Calu3 (cell line): ENCODE results near the gene TAF11L14. TPM values are rescaled to one million over a fixed set of nuclear protein-coding genes. Genes with fewer than 3 reads are reported as not detected.
"Not testable (repeated sequence)": the region's sequence is repeated elsewhere in the genome, so short reads cannot be mapped to it uniquely, and the experiment has no call there.

Experiments
- BruUV-seq: library from RNA; stranded (reverse); fragments of 400-500 nt; replicated peaks from 2 replicates; lab custom pipeline; 2021; lab: Mats Ljungman, UMichigan
- CTCF ChIA-PET: fragments of 300-600 bp; sonication (Branson Sonifier 250); formaldehyde crosslinking; loops from one replicate; lab custom pipeline; 2022; ENCODE audit warnings: antibody characterized with exemption; lab: Charles Lee
- DNase-seq: peaks from one replicate; pipeline ENCODE4 v3.0.0; 2022
- H3K27ac Mint-ChIP-seq: one replicate; pipeline ENCODE4 v1.8.0; 2022; ENCODE audit warnings: mixed read lengths; ENCODE audit not compliant: unreplicated experiment
- H3K27me3 Mint-ChIP-seq: one replicate; pipeline ENCODE4 v1.8.0; 2022; ENCODE audit warnings: mixed read lengths; ENCODE audit not compliant: unreplicated experiment
- H3K36me3 Mint-ChIP-seq: one replicate; pipeline ENCODE4 v1.8.0; 2022; ENCODE audit warnings: mild to moderate bottlenecking, moderate library complexity, mixed read lengths; ENCODE audit not compliant: insufficient read depth, unreplicated experiment
- H3K4me1 Mint-ChIP-seq: one replicate; pipeline ENCODE4 v1.8.0; 2022; ENCODE audit warnings: mild to moderate bottlenecking, low read depth, mixed read lengths; ENCODE audit not compliant: unreplicated experiment
- H3K4me3 Mint-ChIP-seq: one replicate; pipeline ENCODE4 v1.8.0; 2022; ENCODE audit warnings: mild to moderate bottlenecking, low read depth, moderate library complexity, mixed read lengths; ENCODE audit not compliant: unreplicated experiment
- H3K9me3 Mint-ChIP-seq: one replicate; pipeline ENCODE4 v1.8.0; 2022; ENCODE audit warnings: low read depth, mixed read lengths; ENCODE audit not compliant: unreplicated experiment
- intact Hi-C: fragments of 100-400 bp; cut with micrococcal nuclease; formaldehyde crosslinking; loops from one replicate; pipeline ENCODE4 v1.10.0; 2022; ENCODE audit not compliant: unreplicated experiment
- total RNA-seq: library from RNA; stranded (reverse); gene quantifications from 2 replicates; pipeline ENCODE4 v1.2.3, GENCODE V29; 2022
- TF ChIP-seq, protein P1 (sequence below): fragments of 200-600 bp; IDR thresholded peaks from one replicate; pipeline ENCODE4 v1.8.0; 2022; ENCODE audit warnings: antibody characterized with exemption; ENCODE audit not compliant: unreplicated experiment

TAF11L14 gene
- total RNA-seq, 1 experiment from 2014 or later = not detected

DNA sequence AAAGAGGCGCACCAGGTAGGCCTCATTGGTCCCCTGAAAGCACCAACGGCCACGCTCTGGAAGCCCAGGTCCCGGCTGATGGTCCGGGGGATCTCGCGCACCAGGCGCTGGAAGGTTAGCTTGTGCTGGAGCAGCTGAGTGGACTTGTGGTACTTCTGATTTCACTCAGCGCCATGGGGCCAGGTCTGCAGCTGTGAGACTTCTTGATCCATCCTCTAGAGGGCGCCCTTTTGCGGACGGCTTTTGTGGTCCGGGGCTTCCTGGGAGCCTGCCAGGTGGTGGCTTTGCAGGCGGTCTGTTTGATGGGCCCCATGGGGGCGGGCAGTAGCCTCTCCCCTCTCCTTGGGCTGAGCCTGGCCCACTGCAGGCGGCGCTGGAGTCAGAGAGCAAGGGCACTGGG is 13.6 kb upstream of the TAF11L14 start:
- Mint-ChIP-seq H3K9me3 (no peaks in the 10 kb centered on the region), H3K4me1 (no peaks in the 10 kb centered on the region), H3K4me3 (no peak overlapping the region), H3K36me3 (no peaks in the 10 kb centered on the region), H3K27ac (no peak overlapping the region), H3K27me3 (no peaks in the 10 kb centered on the region)
- TF ChIP-seq, protein P1, sequence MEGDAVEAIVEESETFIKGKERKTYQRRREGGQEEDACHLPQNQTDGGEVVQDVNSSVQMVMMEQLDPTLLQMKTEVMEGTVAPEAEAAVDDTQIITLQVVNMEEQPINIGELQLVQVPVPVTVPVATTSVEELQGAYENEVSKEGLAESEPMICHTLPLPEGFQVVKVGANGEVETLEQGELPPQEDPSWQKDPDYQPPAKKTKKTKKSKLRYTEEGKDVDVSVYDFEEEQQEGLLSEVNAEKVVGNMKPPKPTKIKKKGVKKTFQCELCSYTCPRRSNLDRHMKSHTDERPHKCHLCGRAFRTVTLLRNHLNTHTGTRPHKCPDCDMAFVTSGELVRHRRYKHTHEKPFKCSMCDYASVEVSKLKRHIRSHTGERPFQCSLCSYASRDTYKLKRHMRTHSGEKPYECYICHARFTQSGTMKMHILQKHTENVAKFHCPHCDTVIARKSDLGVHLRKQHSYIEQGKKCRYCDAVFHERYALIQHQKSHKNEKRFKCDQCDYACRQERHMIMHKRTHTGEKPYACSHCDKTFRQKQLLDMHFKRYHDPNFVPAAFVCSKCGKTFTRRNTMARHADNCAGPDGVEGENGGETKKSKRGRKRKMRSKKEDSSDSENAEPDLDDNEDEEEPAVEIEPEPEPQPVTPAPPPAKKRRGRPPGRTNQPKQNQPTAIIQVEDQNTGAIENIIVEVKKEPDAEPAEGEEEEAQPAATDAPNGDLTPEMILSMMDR = no peak
- CTCF ChIA-PET = no interaction called here
- DNase-seq = no peak
- BruUV-seq = no TSS peak
- intact Hi-C loops = no loop called here

DNA sequence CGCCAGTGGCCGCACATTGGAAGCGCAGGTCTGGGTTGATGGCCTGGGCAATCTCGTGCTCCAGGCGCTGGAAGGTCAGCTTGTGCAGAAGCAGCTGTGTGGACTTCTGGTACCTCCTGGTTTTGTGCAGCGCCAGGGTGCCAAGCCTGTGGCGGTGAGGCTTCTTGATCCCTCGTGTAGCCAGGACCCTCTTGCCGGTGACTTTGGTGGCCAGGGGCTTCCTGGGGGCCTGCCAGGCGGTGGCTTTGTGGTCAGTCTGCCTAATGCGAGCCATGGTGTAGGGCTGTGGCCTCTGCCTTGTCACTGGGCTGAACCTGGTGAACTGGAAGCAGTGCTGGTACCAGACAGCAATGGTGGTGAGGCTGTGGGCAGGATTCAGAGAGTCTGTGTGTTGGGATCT is 8.6 kb upstream of the TAF11L14 start:
- BruUV-seq = no TSS peak
- no peak for DNase-seq
- CTCF ChIA-PET = no interaction called here
- Mint-ChIP-seq H3K9me3 (no peaks in the 10 kb centered on the region), H3K36me3 (no peaks in the 10 kb centered on the region), H3K4me3 (no peak overlapping the region), H3K27ac (no peak overlapping the region), H3K27me3 (no peaks in the 10 kb centered on the region), H3K4me1 (no peaks in the 10 kb centered on the region)
- TF ChIP-seq, protein P1 = no peak
- intact Hi-C loops = no loop called here

DNA sequence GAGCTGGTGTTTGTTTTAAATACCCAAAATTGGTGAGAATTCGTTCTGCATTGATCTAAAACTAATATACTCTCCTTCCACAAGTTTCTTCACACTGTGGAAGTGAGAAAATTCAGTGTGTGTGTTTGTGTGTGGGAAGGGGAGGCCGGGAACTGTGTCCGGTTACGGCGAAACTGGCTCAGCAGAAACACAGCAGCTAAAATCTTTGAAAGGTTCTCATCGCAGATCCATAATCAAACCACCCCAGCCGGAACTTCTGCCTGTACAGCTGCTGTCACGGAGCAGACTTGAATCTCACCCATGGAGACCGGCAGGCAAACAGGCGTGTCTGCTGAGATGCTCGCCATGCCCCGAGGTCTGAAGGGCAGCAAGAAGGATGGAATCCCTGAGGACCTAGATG is 2.5 kb upstream of the TAF11L14 start, which contains the start of gene TAF11L13:
TAF11L13 (plus strand) TSS at position 301 of the 400 bp plus-strand sequence.
- H3K27me3 Mint-ChIP-seq, DNase-seq, intact Hi-C loops, H3K4me1 Mint-ChIP-seq, H3K4me3 Mint-ChIP-seq, H3K36me3 Mint-ChIP-seq, CTCF ChIA-PET, H3K27ac Mint-ChIP-seq, H3K9me3 Mint-ChIP-seq, BruUV-seq: not testable (repeated sequence)

DNA sequence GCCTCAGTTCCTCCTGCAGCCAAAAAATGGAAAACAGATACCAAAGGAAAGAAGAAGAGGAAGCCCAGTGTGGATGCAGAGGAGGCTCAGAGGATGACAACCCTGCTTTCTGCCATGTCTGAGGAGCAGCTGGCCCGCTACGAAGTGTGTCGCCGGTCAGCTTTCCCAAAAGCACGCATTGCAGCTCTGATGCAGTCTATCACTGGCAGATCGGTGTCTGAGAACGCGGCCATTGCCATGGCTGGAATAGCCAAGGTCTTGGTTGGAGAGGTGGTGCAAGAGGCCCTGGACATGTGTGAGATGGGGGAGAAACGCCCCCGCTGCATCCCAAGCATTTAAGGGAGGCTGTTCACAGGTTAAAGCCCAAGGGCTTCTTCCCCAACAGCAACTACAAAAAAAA is 15.0 kb downstream of the TAF11L14 start:
- BruUV-seq, H3K4me3 Mint-ChIP-seq, CTCF ChIA-PET: not testable (repeated sequence)

DNA sequence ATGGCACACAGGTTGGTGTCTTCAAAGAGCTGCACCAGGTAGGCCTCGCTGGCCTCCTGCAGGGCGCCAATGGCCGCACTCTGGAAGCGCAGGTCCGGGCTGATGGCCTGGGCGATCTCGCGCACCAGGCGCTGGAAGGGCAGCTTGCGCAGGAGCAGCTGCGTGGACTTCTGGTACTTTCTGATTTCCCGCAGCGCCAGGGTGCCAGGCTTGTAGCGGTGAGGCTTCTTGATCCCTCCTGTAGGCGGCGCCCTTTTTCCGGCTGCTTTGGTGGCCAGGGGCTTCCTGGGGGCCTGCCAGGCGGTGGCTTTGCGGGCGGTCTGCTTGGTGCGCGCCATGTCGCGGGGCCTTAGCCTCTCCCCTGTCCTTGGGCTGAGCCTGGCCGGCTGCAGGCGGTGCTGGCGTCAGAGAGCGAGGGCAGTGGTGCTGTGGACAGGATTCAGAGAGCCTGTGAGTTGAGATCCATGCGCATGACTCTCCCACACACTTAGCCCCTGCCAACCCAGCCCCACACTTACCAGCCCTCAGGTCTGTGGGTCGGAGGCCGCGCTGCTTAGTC is 21.0 kb downstream of the TAF11L14 start:
- H3K4me1 Mint-ChIP-seq, CTCF ChIA-PET, H3K27ac Mint-ChIP-seq, H3K27me3 Mint-ChIP-seq, H3K36me3 Mint-ChIP-seq, intact Hi-C loops, BruUV-seq, DNase-seq, H3K4me3 Mint-ChIP-seq, H3K9me3 Mint-ChIP-seq: not testable (repeated sequence)

More for the DNA sequence above, 15.0 kb downstream of the TAF11L14 start:
- H3K27me3 Mint-ChIP-seq, H3K36me3 Mint-ChIP-seq, DNase-seq, H3K27ac Mint-ChIP-seq, H3K9me3 Mint-ChIP-seq, H3K4me1 Mint-ChIP-seq, intact Hi-C loops: not testable (repeated sequence)

DNA sequence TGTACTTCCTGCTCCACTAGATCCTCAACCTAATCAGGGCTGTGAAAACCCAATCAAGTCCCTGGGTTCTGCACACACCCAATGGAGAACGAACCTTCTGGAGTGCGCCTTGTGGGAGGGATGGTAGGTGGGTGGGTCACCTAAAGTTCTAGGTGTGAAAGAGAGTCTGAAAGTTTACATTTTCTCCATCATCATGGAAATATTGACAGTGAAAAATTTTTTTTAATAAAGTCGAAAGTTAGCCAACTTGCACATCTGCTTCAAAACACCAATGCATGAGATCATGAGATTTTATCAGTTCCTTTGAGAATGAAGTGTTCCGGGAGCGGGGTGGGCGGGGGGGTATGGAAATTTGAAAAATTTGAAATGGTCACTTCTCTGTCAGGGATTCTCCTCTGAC is 21.7 kb downstream of the TAF11L14 start:
- Mint-ChIP-seq H3K27me3 (no peaks in the 10 kb centered on the region), H3K9me3 (peaks cover 4% of the 10 kb centered on the region), H3K27ac (no peak overlapping the region), H3K36me3 (no peaks in the 10 kb centered on the region), H3K4me3 (no peak overlapping the region), H3K4me1 (no peaks in the 10 kb centered on the region)
- CTCF ChIA-PET = no interaction called here
- intact Hi-C loops = no loop called here
- TF ChIP-seq, protein P1 = no peak
- no peak for DNase-seq
- BruUV-seq = no TSS peak
